Esophagus mucosa (tissue), 1 donor: ENCODE data around the gene MORC4. TPM values are rescaled to one million over a fixed set of nuclear protein-coding genes. Genes with fewer than 3 reads are reported as not detected.
A peak's percentile ranks its signal among the peaks of the same experiment; 100 is the strongest.

Experiments
- ATAC-seq: fragments of 200-7000 bp; cut with Tn5 transposase; one replicate; pipeline ENCODE4 v1.9.1; 2020
- total RNA-seq: library from RNA; stranded (reverse); gene quantifications from one replicate; pipeline ENCODE4 v1.2.4, GENCODE V29; 2023
- donor health status: DM: yes; HTN: yes; CAD: no.

Gene MORC4
- total RNA-seq, 1 donor from 2014 or later, result 13.9 TPM

- ATAC-seq, result no peak
These were observed 47.5 kb downstream of the MORC4 start for GRCh38 chrX:106952538-106952937.

- no peak for ATAC-seq
These were observed 47.9 kb downstream of the MORC4 start for GRCh38 chrX:106952089-106952488.

- no peak for ATAC-seq
These were observed 48.8 kb downstream of the MORC4 start for GRCh38 chrX:106951230-106951629.

- ATAC-seq, result no peak
These were observed 49.6 kb downstream of the MORC4 start for GRCh38 chrX:106950381-106950780.

GRCh38 chrX:106949366-106949765 is 50.6 kb downstream of the MORC4 start:
- no peak for ATAC-seq

GRCh38 chrX:106948641-106949040 is 51.4 kb downstream of the MORC4 start:
- no peak for ATAC-seq

- ATAC-seq, result no peak
These were observed 53.5 kb downstream of the MORC4 start for GRCh38 chrX:106946464-106946863.

- ATAC-seq, result no peak
These were observed 59.9 kb downstream of the MORC4 start for GRCh38 chrX:106940068-106940467.

GRCh38 chrX:106939566-106939965 is 60.4 kb downstream of the MORC4 start:
- no peak for ATAC-seq

- ATAC-seq, result no peak
These were observed 63.8 kb downstream of the MORC4 start for GRCh38 chrX:106936246-106936645.

- no peak for ATAC-seq
These were observed 64.8 kb downstream of the MORC4 start for GRCh38 chrX:106935175-106935574.

GRCh38 chrX:106933538-106933961 is 66.5 kb downstream of the MORC4 start:
- ATAC-seq, result no peak

GRCh38 chrX:106932960-106933537 is 67.0 kb downstream of the MORC4 start:
- ATAC-seq, result no peak

GRCh38 chrX:106932492-106932923 is 67.5 kb downstream of the MORC4 start:
- no peak for ATAC-seq

- ATAC-seq, result no peak
These were observed 68.1 kb downstream of the MORC4 start for GRCh38 chrX:106931831-106932491.

GRCh38 chrX:106928227-106928626 is 71.8 kb downstream of the MORC4 start:
- ATAC-seq, result no peak

GRCh38 chrX:106927700-106928099 is 72.3 kb downstream of the MORC4 start:
- ATAC-seq, result no peak

GRCh38 chrX:106927023-106927422 is 73.0 kb downstream of the MORC4 start:
- no peak for ATAC-seq

GRCh38 chrX:106921637-106922036 is 78.4 kb downstream of the MORC4 start:
- ATAC-seq, result no peak

GRCh38 chrX:106919932-106920452 is 80.0 kb downstream of the MORC4 start, which contains the start of gene CLDN2:
Gene CLDN2, plus strand, starts transcription at chrX:106920402. Its CDS starts 7,827 bp downstream, at chrX:106928229.
- ATAC-seq, result no peak

- ATAC-seq, result peak; percentile 15
These were observed 82.0 kb downstream of the MORC4 start for GRCh38 chrX:106917830-106918500.

GRCh38 chrX:106912864-106913263 is 87.1 kb downstream of the MORC4 start:
- ATAC-seq, result no peak

- no peak for ATAC-seq
These were observed 93.7 kb downstream of the MORC4 start for GRCh38 chrX:106906361-106906760.
